K562 (cell line): Measurements from ENCODE around the gene SLAMF9. TPM values are rescaled to one million over a fixed set of nuclear protein-coding genes. Genes with fewer than 3 reads are reported as not detected.

Experiments used
- ATAC-seq: fragments of 200-7000 bp; cut with Tn5 transposase; 3 replicates; pipeline ENCODE4 v1.9.1; 2020; ENCODE audit warnings: moderate library complexity
- BruUV-seq: library from RNA; stranded (reverse); fragments of 400-500 nt; replicated peaks from 2 replicates; lab custom pipeline; 2021; lab: Mats Ljungman, UMichigan
- CTCF ChIA-PET: fragments of 300-600 bp; formaldehyde crosslinking; extraction: SDS; loops from one replicate; lab custom pipeline; 2021; ENCODE audit warnings: low intra/inter-chr PET ratio; lab: Yijun Ruan, JAX
- POLR2A ChIA-PET: fragments of 300-600, 350-650 bp; sonication (Branson Sonifier 250); formaldehyde crosslinking; extraction: SDS; loops from one replicate; lab custom pipeline; 2021; ENCODE audit warnings: antibody characterized with exemption, inconsistent platforms; lab: Yijun Ruan, JAX
- DNase-seq, 4 experiments: peaks; one replicate each; pipeline versions ENCODE4 v3.0.0 to v3.0.0-alpha.2; 2011 to 2018; ENCODE audit warnings: low spot score in 3 of 4, mixed read lengths in 3 of 4; ENCODE audit errors: extremely low read depth in 1 of 4
- FAIRE-seq: peaks from 2 replicates; lab custom pipeline; 2011; peaks lifted over from hg19 to GRCh38; lab: Jason Lieb, UNC
- H2AFZ ChIP-seq: 2 replicates; pipeline ENCODE4 v1.6.0; 2011; ENCODE audit warnings: low read depth, low read length, control low read depth, inconsistent platforms
- H3K27ac ChIP-seq: fragments of 200-600 bp; 3 replicates; pipeline ENCODE4 v1.8.0; 2011; ENCODE audit warnings: low read depth, mild to moderate bottlenecking, control low read depth, inconsistent platforms, low read length, moderate library complexity, mixed read lengths; ENCODE audit errors: extremely low read depth
- H3K27me3 ChIP-seq, 2 experiments: fragments of 300-600 bp in 1 of 2; 2 replicates in 1 of 2; 3 replicates in 1 of 2; pipeline versions ENCODE4 v1.6.0 to v1.8.0; 2011; ENCODE audit warnings: inconsistent platforms in 2 of 2, low read length in 2 of 2, mild to moderate bottlenecking in 1 of 2, mixed read lengths in 1 of 2, moderate library complexity in 1 of 2; ENCODE audit not compliant: control insufficient read depth in 2 of 2, insufficient read depth in 2 of 2
- H3K36me3 ChIP-seq: fragments of 300-600 bp; 3 replicates; pipeline ENCODE4 v1.8.0; 2011; ENCODE audit warnings: mild to moderate bottlenecking, low read length, inconsistent platforms; ENCODE audit not compliant: control insufficient read depth, insufficient read depth
- H3K4me1 ChIP-seq, 2 experiments: fragments of 200-600 bp in 1 of 2; replicated peaks in 1 of 2; 2 replicates in 1 of 2; 3 replicates in 1 of 2; pipeline versions ENCODE4 v1.5.1 to v1.8.0; 2011; ENCODE audit warnings: inconsistent platforms in 2 of 2, low read length in 2 of 2, mild to moderate bottlenecking in 1 of 2, mixed read lengths in 1 of 2, moderate library complexity in 1 of 2; ENCODE audit not compliant: control insufficient read depth in 2 of 2, insufficient read depth in 2 of 2
- H3K4me2 ChIP-seq: 2 replicates; pipeline ENCODE4 v1.6.1; 2011; ENCODE audit warnings: low read length, control low read depth, inconsistent platforms, mixed read lengths; ENCODE audit not compliant: insufficient read depth
- H3K4me3 ChIP-seq: fragments of 200-600 bp; sonication (generic), shearing (Covaris generic); 2 replicates; pipeline ENCODE4 v1.5.1; 2016; ENCODE audit warnings: control low read depth, inconsistent platforms
- H3K79me2 ChIP-seq: fragments of 200-600 bp; 3 replicates; pipeline ENCODE4 v1.8.0; 2011; ENCODE audit warnings: low read length, inconsistent platforms; ENCODE audit not compliant: control insufficient read depth, insufficient read depth
- H3K9ac ChIP-seq, 2 experiments: 2 replicates each; pipeline versions ENCODE4 v1.6.0 to v1.6.1; 2011; ENCODE audit warnings: low read depth in 2 of 2, low read length in 2 of 2, control low read depth in 1 of 2, inconsistent platforms in 1 of 2, mild to moderate bottlenecking in 1 of 2, mixed read lengths in 1 of 2; ENCODE audit not compliant: insufficient read depth in 1 of 2
- H3K9me1 ChIP-seq: one replicate; pipeline ENCODE4 v1.6.0; 2011; ENCODE audit warnings: inconsistent platforms, mild to moderate bottlenecking, low read length, moderate library complexity; ENCODE audit not compliant: control insufficient read depth, insufficient read depth
- H3K9me3 ChIP-seq: replicated peaks from 2 replicates; pipeline ENCODE4 v1.5.1; 2011; ENCODE audit warnings: low read depth, low read length, inconsistent platforms; ENCODE audit not compliant: control insufficient read depth, insufficient read depth
- H4K20me1 ChIP-seq: replicated peaks from 2 replicates; pipeline ENCODE4 v1.6.1; 2011; ENCODE audit warnings: low read length, inconsistent platforms, mixed read lengths; ENCODE audit not compliant: control insufficient read depth, insufficient read depth
- ARID1B ChIP-seq: fragments of 450-650 bp; IDR thresholded peaks from 2 replicates; pipeline ENCODE4 v1.6.1; 2016; ENCODE audit warnings: antibody characterized with exemption, mild to moderate bottlenecking, inconsistent platforms
- ARID4B ChIP-seq: sonication (generic); formaldehyde crosslinking; IDR thresholded peaks from 2 replicates; pipeline ENCODE4 v1.8.0; 2022; ENCODE audit warnings: mild to moderate bottlenecking, missing genetic modification reagents
- CBFA2T2 ChIP-seq: fragments of 450-650 bp; conservative IDR thresholded peaks from 2 replicates; pipeline ENCODE4 v1.6.1; 2017; ENCODE audit warnings: mild to moderate bottlenecking
- DIDO1 ChIP-seq: fragments of 450-650 bp; IDR thresholded peaks from 2 replicates; pipeline ENCODE4 v1.6.1; 2016; ENCODE audit warnings: low read depth, missing biosample characterization, missing genetic modification characterization
- FOXK2 ChIP-seq, 2 experiments: fragments of 450-650 bp; IDR thresholded peaks in 1 of 2; conservative IDR thresholded peaks in 1 of 2; 2 replicates each; pipeline ENCODE4 v1.6.1; 2016; ENCODE audit warnings: low read depth in 2 of 2, mild to moderate bottlenecking in 1 of 2
- GATA2 ChIP-seq: sonication (generic); formaldehyde crosslinking; IDR thresholded peaks from 2 replicates; pipeline ENCODE4 v1.4.0; 2020; ENCODE audit warnings: mild to moderate bottlenecking, missing genetic modification reagents
- GATAD2B ChIP-seq: fragments of 450-650 bp; IDR thresholded peaks from 2 replicates; pipeline ENCODE4 v1.6.1; 2017; ENCODE audit warnings: mild to moderate bottlenecking, borderline replicate concordance
- HDAC1 ChIP-seq, 2 experiments: fragments of 450-650 bp; IDR thresholded peaks; 2 replicates each; pipeline ENCODE4 v1.6.1; 2016 to 2017; ENCODE audit warnings: inconsistent platforms in 1 of 2, mild to moderate bottlenecking in 1 of 2, moderate library complexity in 1 of 2
- HMGN3 ChIP-seq: IDR thresholded peaks from 2 replicates; pipeline ENCODE4 v1.6.1; 2011; ENCODE audit warnings: borderline replicate concordance, low read depth, mild to moderate bottlenecking, mixed read lengths, low read length; ENCODE audit not compliant: insufficient read length; ENCODE audit errors: extremely low read depth
- ILK ChIP-seq: fragments of 450-650 bp; IDR thresholded peaks from 2 replicates; pipeline ENCODE4 v1.6.1; 2016; ENCODE audit warnings: missing genetic modification characterization, low read depth, mild to moderate bottlenecking, missing compliant biosample characterization, moderate library complexity, borderline replicate concordance
- MCM3 ChIP-seq: fragments of 450-650 bp; IDR thresholded peaks from 2 replicates; pipeline ENCODE4 v1.6.1; 2016
- RBM15 ChIP-seq: fragments of 200-400 bp; formaldehyde crosslinking; IDR thresholded peaks from 2 replicates; pipeline ENCODE4 v1.6.1; 2018; ENCODE audit warnings: mild to moderate bottlenecking, low read length, moderate library complexity; ENCODE audit not compliant: insufficient read depth
- SAP30 ChIP-seq: fragments of 200-600 bp; sonication (generic); IDR thresholded peaks from 2 replicates; pipeline ENCODE4 v1.6.1; 2012; ENCODE audit warnings: borderline replicate concordance, low read depth, mild to moderate bottlenecking, moderate library complexity, low read length, control low read depth, inconsistent platforms; ENCODE audit not compliant: insufficient read depth, poor library complexity, severe bottlenecking
- WGBS: fragments of 100-300 bp; shearing (Covaris generic); methylation state at CpG from one replicate; pipeline ENCODE4 v1.1.6; 2016; ENCODE audit warnings: low coverage, mixed read lengths; ENCODE audit not compliant: insufficient coverage; ENCODE audit errors: missing lambda C conversion rate; 5-methylcytosine and 5-hydroxymethylcytosine counted together
- in situ Hi-C: fragments of 300-500 bp; cut with MboI; formaldehyde crosslinking; loops from 4 replicates; pipeline ENCODE4 v1.15.0; 2018; ENCODE audit warnings: inconsistent platforms, mixed read lengths
- intact Hi-C: fragments of 100-400 bp; cut with micrococcal nuclease; formaldehyde crosslinking; loops from 2 replicates; pipeline ENCODE4 v1.14.2; 2022
- polyA plus RNA-seq, 8 experiments: library from polyadenylated mRNA; depleted of rRNA in 4 of 8; stranded (reverse) in 5 of 8; unstranded in 3 of 8; fragments of >200 nt; fragmentation: Nextera tagmentation in 2 of 8; fragmentation: Illumina TruSeq in 1 of 8; extraction: Ambion mirVana in 2 of 8; extraction: Trizol in 1 of 8; gene quantifications; 2 replicates each; pipeline versions ENCODE4 v1.2.1 to v1.2.3, GENCODE V29; 2011 to 2014; ENCODE audit warnings: inconsistent platforms in 1 of 8, missing spikeins in 1 of 8
- total RNA-seq, 7 experiments: library from RNA; depleted of rRNA in 6 of 7; stranded (reverse); fragments of >200 nt in 6 of 7; fragmentation: Illumina TruSeq in 2 of 7; extraction: Trizol in 2 of 7; gene quantifications; 2 replicates each; pipeline versions ENCODE4 v1.2.1 to v1.2.3, GENCODE V29; 2011 to 2021; ENCODE audit warnings: low replicate concordance in 1 of 7
- TF ChIP-seq, protein P1 (sequence below): sonication (generic); formaldehyde crosslinking; IDR thresholded peaks from 2 replicates; pipeline ENCODE4 v1.8.0; 2022; ENCODE audit warnings: missing genetic modification reagents, mild to moderate bottlenecking, borderline replicate concordance

SLAMF9 gene
- total and polyA plus RNA-seq, 9 of the 15 experiments (the other 6 are each of a cell fraction or from before 2014, with no cell fraction given): 0.13 to 0.21 TPM; not detected in 7

GRCh38 chr1:159921251-159921650 lies 32.8 kb downstream of the SLAMF9 start:
- H3K4me1 ChIP-seq: peaks cover 24 to 48% of the 10 kb centered on the region in 2 experiments
- H3K36me3 ChIP-seq: peaks cover 66% of the 10 kb centered on the region
- 0% methylated on average over 1 of the region's 1 CpG for WGBS
- peak overlapping the region; percentile 94 for H3K4me2 ChIP-seq
- H3K9me3 ChIP-seq: no peaks in the 10 kb centered on the region
- H3K27ac ChIP-seq: peak overlapping the region; percentile 100
- intact Hi-C loops: loop anchor here (10.0 kb wide), 2 partner anchors 86 to 344 kb away; partner anchors contain the start of gene DCAF8
- peaks cover 12% of the 10 kb centered on the region for H3K9me1 ChIP-seq
- H3K27me3 ChIP-seq: no peaks in the 10 kb centered on the region
- H3K79me2 ChIP-seq: peaks cover 62% of the 10 kb centered on the region
- H3K9ac ChIP-seq: peak overlapping the region in 1 of 2 experiments; percentile 99; a peak in 2 of 4 replicates
- ATAC-seq (no peak), FAIRE-seq (no peak), DNase-seq (no peak)
- CTCF ChIA-PET: no interaction called here
- no peak overlapping the region for H2AFZ ChIP-seq
- in situ Hi-C loops: no loop called here
- peak overlapping the region; percentile 72; the same call in 1 of the 2 replicates for H3K4me3 ChIP-seq
- POLR2A ChIA-PET: interaction anchor here (0.6 to 1.5 kb wide), 4 partner anchors 9 to 493 kb away, joined by 3 to 4 read pairs (median 4); no protein-coding TSS in a partner anchor
- peaks cover 39% of the 10 kb centered on the region; the same call in 1 of the 2 replicates for H4K20me1 ChIP-seq
- no TSS peak for BruUV-seq
- TF ChIP-seq, protein P1, sequence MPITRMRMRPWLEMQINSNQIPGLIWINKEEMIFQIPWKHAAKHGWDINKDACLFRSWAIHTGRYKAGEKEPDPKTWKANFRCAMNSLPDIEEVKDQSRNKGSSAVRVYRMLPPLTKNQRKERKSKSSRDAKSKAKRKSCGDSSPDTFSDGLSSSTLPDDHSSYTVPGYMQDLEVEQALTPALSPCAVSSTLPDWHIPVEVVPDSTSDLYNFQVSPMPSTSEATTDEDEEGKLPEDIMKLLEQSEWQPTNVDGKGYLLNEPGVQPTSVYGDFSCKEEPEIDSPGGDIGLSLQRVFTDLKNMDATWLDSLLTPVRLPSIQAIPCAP: no peak
- TF ChIP-seq MCM3: no peak
- no peak for TF ChIP-seq DIDO1
- TF ChIP-seq ILK: no peak
- peak; percentile 47 to 59; a peak in 2 of 4 replicates for TF ChIP-seq FOXK2 (conservative IDR thresholded peaks at IDR 0.05 in 1 of 2, IDR thresholded peaks at IDR 0.05 in 1 of 2; ENCODE audit: low read depth in 2 of 2)
- no peak for TF ChIP-seq SAP30
- peak; percentile 41; the same call in 1 of the 2 replicates for TF ChIP-seq GATA2
- no peak for TF ChIP-seq RBM15
- TF ChIP-seq CBFA2T2: peak; percentile 34
- TF ChIP-seq GATAD2B: no peak
- TF ChIP-seq ARID1B: peak; percentile 65
- no peak for TF ChIP-seq ARID4B (CRISPR knock-in tag)
- TF ChIP-seq HDAC1 (IDR thresholded peaks at IDR 0.05): peak in 1 of 2 experiments; percentile 45; a peak in 1 of 4 replicates
- no peak for TF ChIP-seq HMGN3
